Measurements from ENCODE around the gene DNAH10.

DNA sequence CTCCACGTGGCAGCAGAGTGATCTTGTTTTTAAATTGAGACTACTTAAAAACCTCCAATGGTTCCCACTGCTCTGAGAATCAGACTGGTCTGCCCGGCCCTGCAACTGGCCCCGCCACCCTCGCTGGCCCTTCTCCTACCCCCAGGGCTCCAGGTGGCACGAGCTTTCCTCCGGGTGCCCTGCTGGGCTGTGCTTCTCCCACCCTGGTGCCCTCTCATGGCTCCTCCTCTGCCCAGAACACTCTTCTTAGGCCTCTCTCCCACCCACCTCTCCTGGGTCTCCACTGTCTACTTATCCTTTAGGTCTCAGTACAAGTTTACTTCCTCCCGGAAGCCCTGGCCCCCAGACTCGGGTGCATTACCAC, 184.0 kb downstream of the DNAH10 start:
- TF ChIP-seq CTCF (conservative IDR thresholded peaks at IDR 0.05; ENCODE audit: low read length) (no peak), EZH2phosphoT487 (IDR thresholded peaks at IDR 0.05; ENCODE audit: borderline replicate concordance, low read depth, low read length) (no peak)
